HepG2 (cell line): ENCODE data around the gene NUDT15. TPM values are rescaled to one million over a fixed set of nuclear protein-coding genes. Genes with fewer than 3 reads are reported as not detected.

Experiments
- ATRX ChIP-seq: sonication (generic); formaldehyde crosslinking; IDR thresholded peaks from 2 replicates; pipeline ENCODE4 v1.4.0; 2020; ENCODE audit warnings: missing genetic modification reagents, borderline replicate concordance
- EZH2 ChIP-seq: conservative IDR thresholded peaks from 2 replicates; pipeline ENCODE4 v1.6.1; 2012; ENCODE audit warnings: mild to moderate bottlenecking, low read depth, low read length, moderate library complexity
- KLF11 ChIP-seq: IDR thresholded peaks from 2 replicates; pipeline ENCODE4 v1.6.1; 2016; ENCODE audit warnings: missing compliant biosample characterization
- SRSF4 ChIP-seq: fragments of 200-400 bp; formaldehyde crosslinking; IDR thresholded peaks from one replicate; pipeline ENCODE4 v1.6.1; 2018; ENCODE audit warnings: mild to moderate bottlenecking, low read depth, low read length, moderate library complexity; ENCODE audit not compliant: poor library complexity, severe bottlenecking
- ZNF264 ChIP-seq: sonication (generic); formaldehyde crosslinking; IDR thresholded peaks from 2 replicates; pipeline ENCODE4 v1.4.0; 2020; ENCODE audit warnings: missing genetic modification reagents
- ZNF292 ChIP-seq: sonication (generic); formaldehyde crosslinking; IDR thresholded peaks from 2 replicates; pipeline ENCODE4 v1.8.1; 2022; ENCODE audit warnings: mild to moderate bottlenecking, low read depth, missing genetic modification reagents, borderline replicate concordance
- polyA plus RNA-seq, 8 experiments: library from polyadenylated mRNA; depleted of rRNA in 3 of 8; stranded (reverse) in 7 of 8; unstranded in 1 of 8; fragments of >200 nt; fragmentation: Illumina TruSeq in 4 of 8; extraction: Trizol in 4 of 8; gene quantifications; 2 replicates each; pipeline versions ENCODE4 v1.2.1 to v1.2.3, GENCODE V29; 2011 to 2016; ENCODE audit warnings: low read depth in 4 of 8, missing spikeins in 1 of 8, mixed read lengths in 1 of 8; ENCODE audit not compliant: insufficient read depth in 1 of 8
- total RNA-seq, 5 experiments: library from RNA; depleted of rRNA; stranded (reverse); fragments of >200 nt; fragmentation: Illumina TruSeq; extraction: Trizol; gene quantifications; 2 replicates each; pipeline ENCODE4 v1.2.3, GENCODE V29; 2016; ENCODE audit warnings: low read depth in 1 of 5
- TF ChIP-seq, protein P1 (sequence below): sonication (generic); formaldehyde crosslinking; IDR thresholded peaks from 2 replicates; pipeline ENCODE4 v1.4.0; 2020; ENCODE audit warnings: missing genetic modification reagents
- TF ChIP-seq, protein P2 (sequence below): sonication (generic); formaldehyde crosslinking; IDR thresholded peaks from 2 replicates; pipeline ENCODE4 v1.4.0; 2020; ENCODE audit warnings: mild to moderate bottlenecking, missing genetic modification reagents, borderline replicate concordance
- TF ChIP-seq, protein P3 (sequence below): sonication (generic); formaldehyde crosslinking; IDR thresholded peaks from 2 replicates; pipeline ENCODE4 v1.4.0; 2020; ENCODE audit warnings: missing genetic modification reagents; ENCODE audit errors: not compliant biosample characterization
- TF ChIP-seq, protein P4 (sequence below): sonication (generic); formaldehyde crosslinking; IDR thresholded peaks from 2 replicates; pipeline ENCODE4 v1.8.1; 2023; ENCODE audit warnings: mild to moderate bottlenecking, missing genetic modification reagents, borderline replicate concordance
- TF ChIP-seq, protein P5 (sequence below): sonication (generic); formaldehyde crosslinking; IDR thresholded peaks from 2 replicates; pipeline ENCODE4 v1.5.1; 2020; ENCODE audit warnings: missing genetic modification reagents, mild to moderate bottlenecking, borderline replicate concordance
- TF ChIP-seq, protein P6 (sequence below): IDR thresholded peaks from 2 replicates; pipeline ENCODE4 v1.6.1; 2016; ENCODE audit warnings: mild to moderate bottlenecking
- TF ChIP-seq, protein P7 (sequence below): IDR thresholded peaks from 2 replicates; pipeline ENCODE4 v1.6.1; 2016; ENCODE audit warnings: low read depth, borderline replicate concordance

NUDT15 gene
- total and polyA plus RNA-seq, 2 of the 13 experiments (the other 11 are each of a cell fraction or from before 2014, with no cell fraction given) = 21.3 to 47.3 TPM

DNA sequence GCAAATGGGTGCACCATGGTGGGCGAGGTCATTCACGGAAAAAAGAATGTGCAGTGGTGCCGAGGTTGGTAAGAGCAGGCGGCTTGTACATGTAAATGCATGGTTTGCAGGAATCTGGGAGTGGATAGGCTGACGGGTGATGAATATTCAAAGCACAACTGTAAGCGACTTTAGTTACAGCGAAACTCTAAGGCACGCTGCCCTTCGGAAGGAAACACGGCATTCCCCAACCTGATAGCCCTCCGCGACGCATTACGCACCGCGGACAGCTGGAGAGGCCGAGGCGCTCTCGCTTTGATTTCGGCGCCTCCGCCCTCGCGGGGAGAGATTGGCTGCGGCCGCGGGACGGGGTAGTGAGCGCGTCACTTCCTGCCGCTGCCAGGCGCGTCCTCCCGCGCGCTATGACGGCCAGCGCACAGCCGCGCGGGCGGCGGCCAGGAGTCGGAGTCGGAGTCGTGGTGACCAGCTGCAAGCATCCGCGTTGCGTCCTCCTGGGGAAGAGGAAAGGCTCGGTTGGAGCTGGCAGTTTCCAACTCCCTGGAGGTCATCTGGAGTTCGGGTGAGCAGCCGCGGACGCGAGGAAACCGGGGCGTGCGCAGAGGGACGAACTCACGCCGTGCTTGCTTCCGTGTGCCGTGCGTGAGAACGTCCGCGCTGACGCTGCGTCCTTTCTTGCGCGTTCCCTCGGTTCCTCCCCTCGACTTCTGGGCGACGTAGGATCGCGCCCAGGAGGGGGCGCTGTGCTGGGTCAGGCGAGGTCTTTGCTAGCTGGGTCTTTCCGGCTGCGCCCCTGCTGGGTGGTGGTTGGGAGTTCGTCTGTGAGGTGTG lies at the start of gene NUDT15 (continued):
- TF ChIP-seq EZH2 = no peak
- TF ChIP-seq, protein P1, sequence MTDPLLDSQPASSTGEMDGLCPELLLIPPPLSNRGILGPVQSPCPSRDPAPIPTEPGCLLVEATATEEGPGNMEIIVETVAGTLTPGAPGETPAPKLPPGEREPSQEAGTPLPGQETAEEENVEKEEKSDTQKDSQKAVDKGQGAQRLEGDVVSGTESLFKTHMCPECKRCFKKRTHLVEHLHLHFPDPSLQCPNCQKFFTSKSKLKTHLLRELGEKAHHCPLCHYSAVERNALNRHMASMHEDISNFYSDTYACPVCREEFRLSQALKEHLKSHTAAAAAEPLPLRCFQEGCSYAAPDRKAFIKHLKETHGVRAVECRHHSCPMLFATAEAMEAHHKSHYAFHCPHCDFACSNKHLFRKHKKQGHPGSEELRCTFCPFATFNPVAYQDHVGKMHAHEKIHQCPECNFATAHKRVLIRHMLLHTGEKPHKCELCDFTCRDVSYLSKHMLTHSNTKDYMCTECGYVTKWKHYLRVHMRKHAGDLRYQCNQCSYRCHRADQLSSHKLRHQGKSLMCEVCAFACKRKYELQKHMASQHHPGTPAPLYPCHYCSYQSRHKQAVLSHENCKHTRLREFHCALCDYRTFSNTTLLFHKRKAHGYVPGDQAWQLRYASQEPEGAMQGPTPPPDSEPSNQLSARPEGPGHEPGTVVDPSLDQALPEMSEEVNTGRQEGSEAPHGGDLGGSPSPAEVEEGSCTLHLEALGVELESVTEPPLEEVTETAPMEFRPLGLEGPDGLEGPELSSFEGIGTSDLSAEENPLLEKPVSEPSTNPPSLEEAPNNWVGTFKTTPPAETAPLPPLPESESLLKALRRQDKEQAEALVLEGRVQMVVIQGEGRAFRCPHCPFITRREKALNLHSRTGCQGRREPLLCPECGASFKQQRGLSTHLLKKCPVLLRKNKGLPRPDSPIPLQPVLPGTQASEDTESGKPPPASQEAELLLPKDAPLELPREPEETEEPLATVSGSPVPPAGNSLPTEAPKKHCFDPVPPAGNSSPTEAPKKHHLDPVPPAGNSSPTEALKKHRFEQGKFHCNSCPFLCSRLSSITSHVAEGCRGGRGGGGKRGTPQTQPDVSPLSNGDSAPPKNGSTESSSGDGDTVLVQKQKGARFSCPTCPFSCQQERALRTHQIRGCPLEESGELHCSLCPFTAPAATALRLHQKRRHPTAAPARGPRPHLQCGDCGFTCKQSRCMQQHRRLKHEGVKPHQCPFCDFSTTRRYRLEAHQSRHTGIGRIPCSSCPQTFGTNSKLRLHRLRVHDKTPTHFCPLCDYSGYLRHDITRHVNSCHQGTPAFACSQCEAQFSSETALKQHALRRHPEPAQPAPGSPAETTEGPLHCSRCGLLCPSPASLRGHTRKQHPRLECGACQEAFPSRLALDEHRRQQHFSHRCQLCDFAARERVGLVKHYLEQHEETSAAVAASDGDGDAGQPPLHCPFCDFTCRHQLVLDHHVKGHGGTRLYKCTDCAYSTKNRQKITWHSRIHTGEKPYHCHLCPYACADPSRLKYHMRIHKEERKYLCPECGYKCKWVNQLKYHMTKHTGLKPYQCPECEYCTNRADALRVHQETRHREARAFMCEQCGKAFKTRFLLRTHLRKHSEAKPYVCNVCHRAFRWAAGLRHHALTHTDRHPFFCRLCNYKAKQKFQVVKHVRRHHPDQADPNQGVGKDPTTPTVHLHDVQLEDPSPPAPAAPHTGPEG (CRISPR knock-in tag) = peak; percentile 91
- TF ChIP-seq SRSF4 = no peak
- TF ChIP-seq, protein P2, sequence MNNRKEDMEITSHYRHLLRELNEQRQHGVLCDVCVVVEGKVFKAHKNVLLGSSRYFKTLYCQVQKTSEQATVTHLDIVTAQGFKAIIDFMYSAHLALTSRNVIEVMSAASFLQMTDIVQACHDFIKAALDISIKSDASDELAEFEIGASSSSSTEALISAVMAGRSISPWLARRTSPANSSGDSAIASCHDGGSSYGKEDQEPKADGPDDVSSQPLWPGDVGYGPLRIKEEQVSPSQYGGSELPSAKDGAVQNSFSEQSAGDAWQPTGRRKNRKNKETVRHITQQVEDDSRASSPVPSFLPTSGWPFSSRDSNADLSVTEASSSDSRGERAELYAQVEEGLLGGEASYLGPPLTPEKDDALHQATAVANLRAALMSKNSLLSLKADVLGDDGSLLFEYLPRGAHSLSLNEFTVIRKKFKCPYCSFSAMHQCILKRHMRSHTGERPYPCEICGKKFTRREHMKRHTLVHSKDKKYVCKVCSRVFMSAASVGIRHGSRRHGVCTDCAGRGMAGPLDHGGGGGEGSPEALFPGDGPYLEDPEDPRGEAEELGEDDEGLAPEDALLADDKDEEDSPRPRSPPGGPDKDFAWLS = no peak
- no peak for TF ChIP-seq ZNF292
- TF ChIP-seq, protein P3, sequence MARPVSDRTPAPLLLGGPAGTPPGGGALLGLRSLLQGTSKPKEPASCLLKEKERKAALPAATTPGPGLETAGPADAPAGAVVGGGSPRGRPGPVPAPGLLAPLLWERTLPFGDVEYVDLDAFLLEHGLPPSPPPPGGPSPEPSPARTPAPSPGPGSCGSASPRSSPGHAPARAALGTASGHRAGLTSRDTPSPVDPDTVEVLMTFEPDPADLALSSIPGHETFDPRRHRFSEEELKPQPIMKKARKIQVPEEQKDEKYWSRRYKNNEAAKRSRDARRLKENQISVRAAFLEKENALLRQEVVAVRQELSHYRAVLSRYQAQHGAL (CRISPR knock-in tag) = no peak
- TF ChIP-seq, protein P4, sequence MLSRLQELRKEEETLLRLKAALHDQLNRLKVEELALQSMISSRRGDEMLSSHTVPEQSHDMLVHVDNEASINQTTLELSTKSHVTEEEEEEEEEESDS = no peak; the same call in 1 of the 2 replicates
- TF ChIP-seq, protein P5, sequence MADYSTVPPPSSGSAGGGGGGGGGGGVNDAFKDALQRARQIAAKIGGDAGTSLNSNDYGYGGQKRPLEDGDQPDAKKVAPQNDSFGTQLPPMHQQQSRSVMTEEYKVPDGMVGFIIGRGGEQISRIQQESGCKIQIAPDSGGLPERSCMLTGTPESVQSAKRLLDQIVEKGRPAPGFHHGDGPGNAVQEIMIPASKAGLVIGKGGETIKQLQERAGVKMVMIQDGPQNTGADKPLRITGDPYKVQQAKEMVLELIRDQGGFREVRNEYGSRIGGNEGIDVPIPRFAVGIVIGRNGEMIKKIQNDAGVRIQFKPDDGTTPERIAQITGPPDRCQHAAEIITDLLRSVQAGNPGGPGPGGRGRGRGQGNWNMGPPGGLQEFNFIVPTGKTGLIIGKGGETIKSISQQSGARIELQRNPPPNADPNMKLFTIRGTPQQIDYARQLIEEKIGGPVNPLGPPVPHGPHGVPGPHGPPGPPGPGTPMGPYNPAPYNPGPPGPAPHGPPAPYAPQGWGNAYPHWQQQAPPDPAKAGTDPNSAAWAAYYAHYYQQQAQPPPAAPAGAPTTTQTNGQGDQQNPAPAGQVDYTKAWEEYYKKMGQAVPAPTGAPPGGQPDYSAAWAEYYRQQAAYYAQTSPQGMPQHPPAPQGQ (CRISPR knock-in tag) = no peak
- TF ChIP-seq ZNF264 (CRISPR knock-in tag) = no peak
- TF ChIP-seq KLF11 (CRISPR knock-in tag) = no peak
- TF ChIP-seq, protein P6, sequence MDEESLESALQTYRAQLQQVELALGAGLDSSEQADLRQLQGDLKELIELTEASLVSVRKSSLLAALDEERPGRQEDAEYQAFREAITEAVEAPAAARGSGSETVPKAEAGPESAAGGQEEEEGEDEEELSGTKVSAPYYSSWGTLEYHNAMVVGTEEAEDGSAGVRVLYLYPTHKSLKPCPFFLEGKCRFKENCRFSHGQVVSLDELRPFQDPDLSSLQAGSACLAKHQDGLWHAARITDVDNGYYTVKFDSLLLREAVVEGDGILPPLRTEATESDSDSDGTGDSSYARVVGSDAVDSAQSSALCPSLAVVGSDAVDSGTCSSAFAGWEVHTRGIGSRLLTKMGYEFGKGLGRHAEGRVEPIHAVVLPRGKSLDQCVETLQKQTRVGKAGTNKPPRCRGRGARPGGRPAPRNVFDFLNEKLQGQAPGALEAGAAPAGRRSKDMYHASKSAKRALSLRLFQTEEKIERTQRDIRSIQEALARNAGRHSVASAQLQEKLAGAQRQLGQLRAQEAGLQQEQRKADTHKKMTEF = peak; percentile 97
- no peak for TF ChIP-seq ATRX
- TF ChIP-seq, protein P7, sequence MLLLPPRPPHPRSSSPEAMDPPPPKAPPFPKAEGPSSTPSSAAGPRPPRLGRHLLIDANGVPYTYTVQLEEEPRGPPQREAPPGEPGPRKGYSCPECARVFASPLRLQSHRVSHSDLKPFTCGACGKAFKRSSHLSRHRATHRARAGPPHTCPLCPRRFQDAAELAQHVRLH (CRISPR knock-in tag) = peak; percentile 87; the same call in 1 of the 2 replicates
